Right atrium auricular region (tissue), 2 donors: ENCODE data around the gene UBLCP1. TPM values are rescaled to one million over a fixed set of nuclear protein-coding genes. Genes with fewer than 3 reads are reported as not detected.

ENCODE experiments used
- DNase-seq: peaks from one replicate; pipeline ENCODE4 v3.0.0-alpha.2; 2019; ENCODE audit warnings: low spot score
- H3K27ac ChIP-seq, 2 donors: fragments of 200-600 bp; sonication (generic); 1 replicate in 1 of 2; 2 replicates in 1 of 2; pipeline ENCODE4 v1.5.1; 2016 to 2019
- H3K27me3 ChIP-seq, 2 donors: fragments of 200-600 bp; sonication (generic); one replicate each; pipeline versions ENCODE4 v1.5.1 to v1.6.0; 2017 to 2019
- H3K36me3 ChIP-seq: fragments of 200-600 bp; sonication (generic); one replicate; pipeline ENCODE4 v1.5.1; 2016
- H3K4me1 ChIP-seq, 2 donors: fragments of 200-600 bp; sonication (generic); one replicate each; pipeline versions ENCODE4 v1.5.1 to v1.6.0; 2017 to 2019
- H3K4me3 ChIP-seq, 2 donors: fragments of 200-600 bp; sonication (generic); 1 replicate in 1 of 2; 2 replicates in 1 of 2; pipeline ENCODE4 v1.5.1; 2017 to 2019; ENCODE audit warnings: mild to moderate bottlenecking in 1 of 2, moderate library complexity in 1 of 2
- H3K9me3 ChIP-seq, 2 donors: fragments of 200-600 bp; sonication (generic); one replicate each; pipeline ENCODE4 v1.5.1; 2019
- CTCF ChIP-seq, 2 donors: fragments of 200-600 bp; sonication (generic); IDR thresholded peaks; one replicate each; pipeline ENCODE4 v1.5.1; 2019; ENCODE audit warnings: antibody characterized with exemption in 2 of 2
- total RNA-seq, 2 donors: library from RNA; depleted of rRNA; stranded (reverse); fragments of >200 nt; gene quantifications; one replicate each; pipeline ENCODE4 v1.1.0, GENCODE V29; 2016

The UBLCP1 gene
- total RNA-seq, 2 donors from 2014 or later, result 13.2 to 14.1 TPM

- no peak for TF ChIP-seq CTCF (IDR thresholded peaks at IDR 0.05)
- no peak overlapping the region for H3K4me3 ChIP-seq
- no peaks in the 10 kb centered on the region for H3K4me1 ChIP-seq
- no peak overlapping the region for H3K27ac ChIP-seq
- DNase-seq, result no peak
- no peaks in the 10 kb centered on the region for H3K36me3 ChIP-seq
- H3K9me3 ChIP-seq, result no peaks in the 10 kb centered on the region
- H3K27me3 ChIP-seq, result no peaks in the 10 kb centered on the region
These were observed 56.3 kb downstream of the UBLCP1 start for GRCh38 chr5:159319363-159319762.

GRCh38 chr5:159319832-159320231 lies 56.7 kb downstream of the UBLCP1 start:
- no peak overlapping the region for H3K4me3 ChIP-seq
- no peaks in the 10 kb centered on the region for H3K27me3 ChIP-seq
- H3K27ac ChIP-seq, result no peak overlapping the region
- H3K9me3 ChIP-seq, result no peaks in the 10 kb centered on the region
- TF ChIP-seq CTCF (IDR thresholded peaks at IDR 0.05), result no peak
- no peaks in the 10 kb centered on the region for H3K36me3 ChIP-seq
- DNase-seq, result no peak
- H3K4me1 ChIP-seq, result no peaks in the 10 kb centered on the region

DNA sequence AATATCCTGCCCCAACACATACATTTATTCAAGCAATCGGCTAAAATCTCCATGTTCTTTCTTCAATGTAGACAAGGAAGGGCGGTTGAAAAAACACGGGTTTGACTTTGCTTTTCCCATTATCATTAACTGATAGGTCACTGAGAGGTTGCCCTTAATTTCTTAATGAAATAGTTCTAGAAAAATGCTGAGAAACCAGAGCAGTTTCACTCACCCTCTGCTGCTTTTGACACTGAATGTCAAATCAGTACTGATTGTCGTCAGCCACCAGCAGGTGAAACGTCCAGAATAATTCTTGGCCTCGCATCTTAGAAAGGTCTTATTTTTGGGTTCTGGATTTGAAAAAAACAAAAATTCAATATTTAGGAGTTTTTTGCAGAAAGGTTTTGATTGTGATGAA lies 59.1 kb downstream of the UBLCP1 start:
- no peak overlapping the region for H3K27ac ChIP-seq
- no peaks in the 10 kb centered on the region for H3K27me3 ChIP-seq
- no peaks in the 10 kb centered on the region for H3K4me1 ChIP-seq
- no peaks in the 10 kb centered on the region for H3K36me3 ChIP-seq
- DNase-seq, result no peak
- no peak for TF ChIP-seq CTCF (IDR thresholded peaks at IDR 0.05)
- H3K9me3 ChIP-seq, result no peaks in the 10 kb centered on the region
- no peak overlapping the region for H3K4me3 ChIP-seq

DNA sequence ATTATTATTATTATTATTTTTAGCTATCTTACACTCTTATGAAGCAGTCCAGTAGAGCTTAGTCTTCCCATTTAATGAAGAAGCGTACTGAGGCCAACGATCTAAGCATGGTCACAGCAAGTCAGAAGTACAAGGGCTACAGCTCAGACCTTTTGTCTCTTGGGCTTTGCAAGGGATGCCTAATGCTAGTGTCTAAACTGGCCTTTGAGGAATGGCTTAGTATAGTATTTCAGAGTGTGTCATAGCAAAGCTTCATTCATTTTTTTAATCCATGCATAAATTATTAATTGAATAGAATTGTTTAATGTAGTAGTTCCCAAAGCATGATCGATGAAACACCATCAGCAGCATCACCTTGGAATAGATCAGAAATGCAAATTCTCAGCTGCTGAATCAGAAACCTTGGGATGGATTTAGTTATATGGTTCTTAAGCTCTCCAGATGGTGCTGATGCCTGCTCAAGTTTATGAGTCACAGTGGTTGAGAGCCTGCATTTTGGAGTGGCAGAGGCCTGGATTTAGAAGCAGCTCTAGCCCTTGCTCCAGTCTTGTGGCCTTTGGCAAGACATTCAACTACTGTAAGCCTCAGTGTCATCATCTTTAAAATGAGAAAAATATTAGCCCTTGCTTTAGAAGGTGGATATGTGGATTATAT lies 61.1 kb downstream of the UBLCP1 start:
- no peak for DNase-seq
- Histone ChIP-seq H3K9me3 (no peaks in the 10 kb centered on the region), H3K4me3 (no peak overlapping the region), H3K27ac (no peak overlapping the region), H3K36me3 (no peaks in the 10 kb centered on the region), H3K4me1 (no peaks in the 10 kb centered on the region), H3K27me3 (no peaks in the 10 kb centered on the region)
- no peak for TF ChIP-seq CTCF (IDR thresholded peaks at IDR 0.05)

DNA sequence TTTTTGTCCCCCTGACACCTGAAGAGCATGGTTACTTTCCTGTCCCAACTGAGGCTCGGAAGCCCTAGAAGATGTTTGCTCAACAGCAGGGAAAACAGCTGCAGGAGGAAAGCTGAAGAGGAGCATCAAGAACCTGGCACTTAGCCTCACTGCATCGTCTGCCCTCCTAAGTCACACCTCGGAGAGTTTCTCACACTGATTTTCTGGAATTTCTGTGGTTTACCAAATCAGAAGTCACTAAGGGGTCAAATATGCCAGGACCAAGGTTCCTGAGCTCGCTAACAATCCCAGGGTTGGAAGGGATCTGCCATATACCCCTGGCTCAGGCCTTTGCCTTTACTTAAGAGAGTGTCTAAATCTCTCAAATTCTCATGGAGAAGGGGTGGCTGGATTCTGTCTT lies 61.9 kb downstream of the UBLCP1 start:
- no peak for DNase-seq
- Histone ChIP-seq H3K36me3 (no peaks in the 10 kb centered on the region), H3K27ac (no peak overlapping the region), H3K9me3 (no peaks in the 10 kb centered on the region), H3K4me1 (no peaks in the 10 kb centered on the region), H3K27me3 (no peaks in the 10 kb centered on the region), H3K4me3 (no peak overlapping the region)
- no peak for TF ChIP-seq CTCF (IDR thresholded peaks at IDR 0.05)
